HG03139 (cell line): ENCODE results near the gene LRRC61.
A peak's percentile ranks its signal among the peaks of the same experiment; 100 is the strongest.
"Not testable (repeated sequence)": the region's sequence is repeated elsewhere in the genome, so short reads cannot be mapped to it uniquely, and the experiment has no call there.

ENCODE experiments used
- ATAC-seq: cut with Tn5 transposase; IDR thresholded peaks from one replicate; pipeline ENCODE4 v1.9.1; 2021; ENCODE audit not compliant: unreplicated experiment

Gene LRRC61

GRCh38 chr7:150322833-150323681, at the start of gene LRRC61, which contains the start of gene ACTR3C:
TSS of gene LRRC61 (plus strand) at chr7:150323355. CDS start at chr7:150336862, 13,507 bp downstream.
TSS of gene ACTR3C (minus strand) at chr7:150323545. CDS start at chr7:150295296, 28,249 bp downstream.
- peak; percentile 58 for ATAC-seq

- not testable (repeated sequence) for ATAC-seq
Observed at GRCh38 chr7:150276132-150276695, 46.9 kb upstream of the LRRC61 start.

- not testable (repeated sequence) for ATAC-seq
Observed at GRCh38 chr7:150278383-150278782, 44.8 kb upstream of the LRRC61 start.

- ATAC-seq, result not testable (repeated sequence)
Observed at GRCh38 chr7:150281681-150282403, 41.3 kb upstream of the LRRC61 start.

- not testable (repeated sequence) for ATAC-seq
Observed at GRCh38 chr7:150283111-150283510, 40.0 kb upstream of the LRRC61 start.

- not testable (repeated sequence) for ATAC-seq
Observed at GRCh38 chr7:150283608-150284007, 39.5 kb upstream of the LRRC61 start.

- not testable (repeated sequence) for ATAC-seq
Observed at GRCh38 chr7:150285849-150286754, 37.1 kb upstream of the LRRC61 start.

GRCh38 chr7:150287815-150288214, 35.3 kb upstream of the LRRC61 start:
- not testable (repeated sequence) for ATAC-seq

GRCh38 chr7:150288816-150289215, 34.3 kb upstream of the LRRC61 start:
- ATAC-seq, result not testable (repeated sequence)

- ATAC-seq, result not testable (repeated sequence)
Observed at GRCh38 chr7:150290317-150290716, 32.8 kb upstream of the LRRC61 start.

- not testable (repeated sequence) for ATAC-seq
Observed at GRCh38 chr7:150295027-150295426, 28.1 kb upstream of the LRRC61 start.

- not testable (repeated sequence) for ATAC-seq
Observed at GRCh38 chr7:150295614-150296013, 27.5 kb upstream of the LRRC61 start.

- not testable (repeated sequence) for ATAC-seq
Observed at GRCh38 chr7:150296802-150297201, 26.4 kb upstream of the LRRC61 start.

GRCh38 chr7:150297978-150298377, 25.2 kb upstream of the LRRC61 start:
- ATAC-seq, result not testable (repeated sequence)

- ATAC-seq, result not testable (repeated sequence)
Observed at GRCh38 chr7:150302908-150303310, 20.2 kb upstream of the LRRC61 start.

- ATAC-seq, result not testable (repeated sequence)
Observed at GRCh38 chr7:150304499-150305258, 18.5 kb upstream of the LRRC61 start.

- ATAC-seq, result not testable (repeated sequence)
Observed at GRCh38 chr7:150305259-150305902, 17.8 kb upstream of the LRRC61 start.

- ATAC-seq, result not testable (repeated sequence)
Observed at GRCh38 chr7:150305903-150306284, 17.3 kb upstream of the LRRC61 start.

GRCh38 chr7:150306377-150306776, 16.8 kb upstream of the LRRC61 start:
- ATAC-seq, result not testable (repeated sequence)
